Melanocyte of skin (primary cell): ENCODE data around the gene GPR17. TPM values are rescaled to one million over a fixed set of nuclear protein-coding genes. Genes with fewer than 3 reads are reported as not detected.

Experiments used
- total RNA-seq, 2 donors: library from RNA; depleted of rRNA; stranded (reverse); fragments of >200 nt; gene quantifications; 2 replicates each; pipeline ENCODE4 v1.2.3, GENCODE V29; 2012

The GPR17 gene
- under 1 TPM; under 0.01 to 0.33 TPM for total RNA-seq

GRCh38 chr2:127645395-127646291 is at the start of gene GPR17:
TSS of gene GPR17 (plus strand) at chr2:127646153. CDS start at chr2:127650736, 4,583 bp downstream.

DNA sequence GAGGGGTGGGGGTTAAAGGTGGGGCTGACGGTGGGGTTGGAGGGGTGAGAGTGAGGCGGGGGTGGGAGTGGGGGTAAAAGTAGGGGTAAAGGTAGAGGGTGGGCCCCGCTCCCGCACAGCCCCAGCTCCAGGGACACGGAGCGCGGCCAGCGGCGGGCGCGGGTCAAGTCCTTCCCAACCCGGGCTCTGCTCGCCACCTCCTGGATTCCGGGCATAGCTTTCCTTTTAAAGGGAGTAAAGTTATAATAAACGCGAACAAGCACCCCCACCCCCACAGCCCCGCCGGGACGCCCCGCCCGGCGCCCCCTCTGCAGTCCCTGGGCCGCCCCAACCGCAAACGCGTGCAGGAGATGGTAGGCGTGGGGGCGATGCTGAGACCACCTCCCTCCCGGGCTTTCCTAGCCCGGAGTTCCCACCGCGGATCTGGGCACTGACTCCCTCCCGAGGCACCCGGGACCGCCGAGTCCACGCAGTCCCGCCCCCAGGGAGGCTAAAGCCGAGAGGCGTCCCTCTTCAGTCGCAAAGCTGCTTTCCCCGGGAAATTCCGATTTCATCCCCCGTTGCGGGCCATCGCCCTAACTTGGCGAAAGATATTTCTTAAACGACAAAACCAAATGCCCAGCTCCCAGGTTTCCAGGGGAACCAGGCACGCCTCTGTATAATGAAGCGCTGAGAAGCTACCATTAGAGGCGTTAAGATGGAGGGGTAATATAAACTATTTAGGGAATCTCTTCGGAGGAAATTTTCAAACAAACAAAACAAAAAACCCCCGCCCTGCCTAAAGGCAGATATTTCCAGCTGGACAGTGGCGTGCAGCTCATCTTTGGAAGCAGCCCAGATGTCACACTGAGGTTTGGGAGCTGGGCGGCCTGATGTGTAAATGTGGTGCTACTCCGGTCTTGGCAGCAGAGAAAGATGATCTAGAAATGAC is 29.6 kb downstream of the GPR17 start, which contains the start of gene LIMS2:
Gene LIMS2, minus strand, starts transcription at position 200 of the 931 bp plus-strand sequence. CDS start 506 bp downstream, outside the sequence.

GRCh38 chr2:127701193-127701650 is 55.3 kb downstream of the GPR17 start, which contains the start of gene SFT2D3:
TSS of gene SFT2D3 (plus strand) at chr2:127701497. CDS start at chr2:127701529, 32 bp downstream.

Other genes with a start within 250 kb of the GPR17 start
- gene PROC, start 227.7 kb upstream of the GPR17 start, total RNA-seq: not detected
- 10 to 100 TPM; 29.9 to 46.6 TPM for gene IWS1, start 119.7 kb upstream of the GPR17 start, total RNA-seq
- 1 to 10 TPM in 1 of 2 donors, under 1 TPM in 1; under 0.01 to 1.3 TPM for gene MYO7B, start 110.5 kb upstream of the GPR17 start, total RNA-seq
- 1 to 10 TPM; 1.7 to 2.4 TPM for gene LIMS2, start 29.4 kb downstream of the GPR17 start, total RNA-seq
- 1 to 10 TPM; 3.3 to 4.8 TPM for gene SFT2D3, start 55.3 kb downstream of the GPR17 start, total RNA-seq
- 10 to 100 TPM; 25.1 to 31.6 TPM for gene WDR33, start 165.0 kb downstream of the GPR17 start, total RNA-seq
- gene POLR2D, start 212.0 kb downstream of the GPR17 start, total RNA-seq: 10 to 100 TPM; 11.4 to 26.6 TPM
- 10 to 100 TPM; 54.0 to 65.6 TPM for gene AMMECR1L, start 239.8 kb downstream of the GPR17 start, total RNA-seq